NCI-H82 treated with DMSO at 0.1 percent for 48 hours (cell line): ENCODE results near the gene NECAB2.

ENCODE experiments used
- DNase-seq: peaks from one replicate; lab custom pipeline; 2025; ENCODE audit not compliant: unreplicated experiment; lab: John Stamatoyannopoulos, UW

NECAB2 gene

GRCh38 chr16:83951544-83951943 is 16.5 kb upstream of the NECAB2 start:
- no peak for DNase-seq

DNA sequence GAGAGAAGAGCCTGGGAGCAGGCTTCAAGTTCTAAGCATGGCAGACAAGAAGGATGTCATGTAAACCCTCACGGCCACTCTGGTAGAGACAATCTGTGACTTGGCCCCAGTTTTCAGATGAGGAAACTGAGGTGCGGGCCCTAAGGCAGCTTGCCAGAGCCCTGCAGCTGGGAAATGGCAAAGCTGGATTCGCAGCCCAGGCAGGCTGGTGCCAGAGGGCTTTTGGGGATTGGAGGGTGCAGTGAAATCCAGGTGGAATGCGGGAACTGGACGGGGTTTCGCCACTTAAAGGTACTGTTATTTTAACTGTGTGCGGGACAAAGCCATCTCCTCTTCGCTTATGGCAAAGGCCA is 15.5 kb upstream of the NECAB2 start:
- no peak for DNase-seq

- DNase-seq, result peak; percentile 38
Observed at GRCh38 chr16:83952940-83953795, 14.9 kb upstream of the NECAB2 start, which contains the start of gene OSGIN1. TSS of gene OSGIN1 (plus strand) at chr16:83953240. CDS start at chr16:83957672, 4,432 bp downstream.

GRCh38 chr16:83953796-83954576 is 14.1 kb upstream of the NECAB2 start:
- DNase-seq, result no peak

GRCh38 chr16:83954577-83955016 is 13.4 kb upstream of the NECAB2 start:
- no peak for DNase-seq

DNA sequence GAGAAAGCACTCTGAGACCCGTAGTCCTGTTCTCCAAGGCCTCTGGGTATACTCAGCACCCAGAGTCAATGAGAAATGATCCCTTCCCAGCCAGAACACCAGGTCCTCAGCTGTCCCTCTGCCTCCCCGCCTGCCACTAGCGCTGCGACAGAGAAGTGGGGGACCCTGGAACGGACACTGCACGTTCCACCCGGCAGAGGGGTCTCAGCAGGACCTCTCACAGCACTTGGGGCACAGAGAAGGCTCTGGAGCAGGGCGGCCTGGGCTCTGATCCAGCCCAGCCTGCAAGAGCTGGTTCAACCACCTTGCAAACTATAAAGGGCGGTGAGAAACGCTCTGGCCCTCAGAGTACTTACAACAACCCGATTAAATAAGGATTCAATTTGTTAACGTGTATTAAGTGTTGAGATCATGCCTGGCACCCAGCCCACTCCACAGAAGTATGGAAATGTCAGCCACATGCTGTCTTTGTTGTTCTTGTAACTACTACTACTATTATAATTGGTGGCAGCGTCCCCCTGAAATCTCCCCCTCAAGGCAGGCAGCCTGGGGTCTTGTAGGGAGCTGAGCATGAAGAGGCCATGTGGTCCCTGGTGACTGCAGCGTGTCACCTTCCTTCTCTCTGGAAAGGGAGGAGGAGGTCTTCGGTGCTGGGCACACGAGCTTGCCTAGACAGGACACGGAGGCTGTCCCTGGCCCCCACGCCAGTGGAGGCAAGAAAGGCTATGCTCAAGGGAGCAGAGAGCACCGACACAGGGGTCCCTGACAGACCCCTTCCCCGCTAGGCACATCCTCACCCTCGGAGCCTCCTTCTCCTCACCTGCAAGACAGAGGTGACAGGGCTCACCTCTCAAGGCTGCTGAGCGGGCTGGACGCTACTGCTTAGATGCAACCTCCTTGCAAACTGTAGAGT is 12.6 kb upstream of the NECAB2 start:
- DNase-seq, result no peak

GRCh38 chr16:83956336-83957289 is 11.4 kb upstream of the NECAB2 start:
- peak; percentile 25 for DNase-seq

GRCh38 chr16:83957296-83957855 is 10.7 kb upstream of the NECAB2 start:
- DNase-seq, result no peak

- no peak for DNase-seq
Observed at GRCh38 chr16:83958137-83958845, 9.8 kb upstream of the NECAB2 start.

DNA sequence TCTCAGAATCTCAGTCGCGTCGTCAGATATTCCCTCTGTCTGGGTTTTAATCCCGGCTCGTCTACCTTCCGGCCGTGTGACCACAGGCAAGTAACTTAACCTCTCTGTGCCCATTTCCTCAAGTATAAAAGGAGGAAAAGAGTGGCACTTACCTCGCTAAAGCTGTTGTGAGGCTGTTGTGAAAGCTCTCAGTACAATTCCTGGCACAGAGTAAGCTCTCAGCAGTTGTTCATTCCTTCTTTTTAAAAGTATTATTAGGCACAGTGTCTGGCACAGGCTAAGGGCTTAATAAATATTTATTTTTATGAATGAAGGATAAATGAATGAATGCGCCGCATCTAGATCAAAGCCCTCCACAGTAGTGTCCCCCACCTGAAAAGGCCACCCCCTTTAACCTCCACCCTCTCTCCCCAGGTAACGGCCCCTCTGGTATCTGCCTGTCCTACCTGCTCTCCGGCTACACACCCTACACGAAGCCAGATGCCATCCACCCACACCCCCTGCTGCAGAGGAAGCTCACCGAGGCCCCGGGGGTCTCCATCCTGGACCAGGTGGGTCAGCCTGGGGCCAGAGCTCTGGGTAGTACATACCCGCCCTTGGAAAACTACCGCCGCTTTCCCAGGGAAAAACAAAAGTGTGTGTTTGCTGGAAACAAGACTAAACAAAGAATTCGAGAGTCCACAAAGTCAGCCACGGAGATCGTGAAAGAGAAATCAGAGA is 9.0 kb upstream of the NECAB2 start:
- DNase-seq, result no peak

DNA sequence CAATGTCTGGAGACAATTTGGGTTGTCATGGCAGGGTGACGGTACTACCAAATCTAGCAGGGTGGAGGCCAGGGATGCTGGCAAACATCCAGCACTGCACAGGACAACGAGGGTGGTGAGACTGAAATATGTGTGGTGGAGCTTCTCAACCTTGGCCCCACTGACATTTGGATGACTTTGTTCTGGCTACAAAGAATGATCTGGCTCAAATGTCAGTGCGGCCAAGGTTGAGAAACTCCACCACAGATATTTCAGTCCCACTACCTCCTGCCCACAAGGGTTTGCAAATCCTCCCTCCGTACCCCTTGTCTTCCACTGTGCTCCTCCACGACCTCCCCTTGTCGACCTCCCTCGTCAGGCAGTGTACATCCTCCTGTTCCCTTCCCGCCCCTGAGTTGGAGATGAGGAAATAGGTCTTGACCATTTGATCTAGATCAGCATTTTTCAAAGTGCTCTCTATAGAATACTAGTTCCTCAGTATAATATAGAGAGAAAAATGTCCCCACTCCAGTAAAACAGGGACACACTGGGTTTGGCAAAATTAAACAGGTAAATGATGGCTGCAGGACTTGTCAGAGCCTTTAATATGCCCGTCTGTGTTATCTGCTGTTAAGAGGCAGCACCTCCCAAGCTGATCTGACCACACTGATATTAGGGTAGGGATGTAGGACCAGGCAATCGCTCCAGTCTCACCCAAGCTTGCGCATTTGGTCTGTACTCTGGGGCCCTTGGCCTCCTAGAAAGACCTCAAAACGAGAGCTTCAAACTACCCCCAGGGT is 8.2 kb upstream of the NECAB2 start:
- no peak for DNase-seq

- no peak for DNase-seq
Observed at GRCh38 chr16:83960521-83961249, 7.4 kb upstream of the NECAB2 start.

DNA sequence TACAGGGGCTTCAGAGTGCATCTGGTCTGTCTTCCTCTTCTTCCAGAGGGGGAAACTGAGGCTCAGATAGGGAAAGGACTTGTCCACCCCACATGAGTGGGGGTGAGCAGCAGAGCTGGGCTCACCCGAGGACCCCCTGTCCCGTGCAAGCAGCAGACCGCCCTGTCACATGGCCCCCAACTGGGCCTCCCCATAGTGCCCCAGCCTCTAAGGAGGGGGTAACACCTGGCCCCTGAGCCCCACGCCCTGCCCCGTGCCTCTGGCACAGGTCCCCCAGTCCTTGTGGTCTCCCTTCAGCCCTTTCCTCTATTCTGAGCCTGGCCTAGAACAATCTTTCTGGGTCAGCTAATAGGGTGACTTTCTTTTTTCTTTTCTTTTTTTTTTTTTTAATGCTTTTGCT is 6.5 kb upstream of the NECAB2 start:
- DNase-seq, result no peak

- DNase-seq, result no peak
Observed at GRCh38 chr16:83963277-83964119, 4.5 kb upstream of the NECAB2 start.

GRCh38 chr16:83964684-83965443 is 3.2 kb upstream of the NECAB2 start:
- no peak for DNase-seq
